Esophagus squamous epithelium (tissue), 4 donors: ENCODE data around the gene KDM4C.

Source experiments
- POLR2A ChIP-seq, 4 donors: fragments of 450-650 bp; IDR thresholded peaks; one replicate each; pipeline ENCODE4 v1.6.1; 2017; ENCODE audit warnings: antibody characterized with exemption in 4 of 4, mild to moderate bottlenecking in 4 of 4, moderate library complexity in 3 of 4
- TF ChIP-seq, protein P1 (sequence below), 6 experiments: fragments of 450-650 bp in 4 of 6; fragments of 200-600 bp in 2 of 6; sonication (generic) in 2 of 6; IDR thresholded peaks; one replicate each; pipeline ENCODE4 v1.5.1; 2016 to 2019; ENCODE audit warnings: antibody characterized with exemption in 6 of 6, mild to moderate bottlenecking in 4 of 6, moderate library complexity in 4 of 6

DNA sequence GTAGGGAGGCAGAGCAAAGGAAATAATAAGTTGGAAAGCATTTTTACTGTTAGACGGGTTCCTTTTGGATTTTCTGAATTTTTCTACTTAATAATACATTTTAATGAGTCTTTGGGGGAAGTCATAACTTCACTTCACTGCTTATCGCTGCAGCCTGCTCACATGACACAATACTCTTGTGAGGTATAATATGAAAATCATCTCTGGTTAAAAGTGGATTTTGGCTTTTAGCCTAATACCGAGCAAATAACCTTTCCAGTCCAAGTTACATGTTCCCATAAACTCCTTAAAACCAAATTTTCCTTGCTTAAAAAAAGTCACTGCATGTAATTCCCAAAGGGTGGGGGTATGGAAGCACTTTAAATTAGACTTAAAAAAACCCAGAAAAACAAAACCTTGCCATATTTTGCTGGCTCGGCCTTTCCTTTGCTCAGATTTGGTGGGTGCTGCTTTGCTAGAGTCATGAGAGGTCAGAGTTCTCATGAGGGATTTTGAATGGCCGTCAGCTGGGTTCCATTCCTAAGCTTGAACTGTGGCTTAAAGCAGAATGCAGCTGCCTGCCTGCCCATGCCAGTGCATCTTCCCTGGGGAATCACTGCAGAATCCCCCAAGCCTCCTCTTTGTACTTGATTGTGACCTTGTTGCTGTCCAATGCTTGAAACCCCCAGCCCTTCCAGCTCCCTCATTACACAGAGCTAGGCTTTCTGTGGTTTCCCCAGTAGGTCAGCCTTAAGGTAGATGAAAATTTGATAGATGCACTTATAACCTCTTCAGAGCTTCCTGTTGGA, 331.8 kb downstream of the KDM4C start:
- TF ChIP-seq, protein P1, sequence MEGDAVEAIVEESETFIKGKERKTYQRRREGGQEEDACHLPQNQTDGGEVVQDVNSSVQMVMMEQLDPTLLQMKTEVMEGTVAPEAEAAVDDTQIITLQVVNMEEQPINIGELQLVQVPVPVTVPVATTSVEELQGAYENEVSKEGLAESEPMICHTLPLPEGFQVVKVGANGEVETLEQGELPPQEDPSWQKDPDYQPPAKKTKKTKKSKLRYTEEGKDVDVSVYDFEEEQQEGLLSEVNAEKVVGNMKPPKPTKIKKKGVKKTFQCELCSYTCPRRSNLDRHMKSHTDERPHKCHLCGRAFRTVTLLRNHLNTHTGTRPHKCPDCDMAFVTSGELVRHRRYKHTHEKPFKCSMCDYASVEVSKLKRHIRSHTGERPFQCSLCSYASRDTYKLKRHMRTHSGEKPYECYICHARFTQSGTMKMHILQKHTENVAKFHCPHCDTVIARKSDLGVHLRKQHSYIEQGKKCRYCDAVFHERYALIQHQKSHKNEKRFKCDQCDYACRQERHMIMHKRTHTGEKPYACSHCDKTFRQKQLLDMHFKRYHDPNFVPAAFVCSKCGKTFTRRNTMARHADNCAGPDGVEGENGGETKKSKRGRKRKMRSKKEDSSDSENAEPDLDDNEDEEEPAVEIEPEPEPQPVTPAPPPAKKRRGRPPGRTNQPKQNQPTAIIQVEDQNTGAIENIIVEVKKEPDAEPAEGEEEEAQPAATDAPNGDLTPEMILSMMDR (IDR thresholded peaks at IDR 0.05): no peak
- no peak for TF ChIP-seq POLR2A (IDR thresholded peaks at IDR 0.05)
